SK-N-MC (cell line): ENCODE data around the gene PLEKHA6.

Experiments
- EZH2 ChIP-seq: fragments of 200-600 bp; sonication (generic); IDR thresholded peaks from one replicate; pipeline ENCODE4 v1.6.1; 2017; ENCODE audit warnings: antibody characterized with exemption
- POLR2AphosphoS5 ChIP-seq: IDR thresholded peaks from 2 replicates; pipeline ENCODE4 v1.6.1; 2012; ENCODE audit warnings: mild to moderate bottlenecking, low read depth, low read length, borderline replicate concordance

- TF ChIP-seq EZH2 (no peak), POLR2AphosphoS5 (no peak)
These were observed 10.1 kb downstream of the PLEKHA6 start for GRCh38 chr1:204349602-204350001.
